Fibroblast of lung (primary cell): Measurements from ENCODE around the gene CHST3. TPM values are rescaled to one million over a fixed set of nuclear protein-coding genes. Genes with fewer than 3 reads are reported as not detected.

ENCODE experiments used
- DNase-seq, 2 donors: peaks; one replicate each; pipeline versions ENCODE4 v3.0.0 to v3.0.0-alpha.2; 2010; ENCODE audit warnings: low read depth in 2 of 2
- H2AFZ ChIP-seq: 2 replicates; pipeline ENCODE4 v1.5.1; 2012; ENCODE audit warnings: low read length, control low read depth, inconsistent platforms
- H3K27ac ChIP-seq: 2 replicates; pipeline ENCODE4 v1.5.1; 2011; ENCODE audit warnings: low read length, control low read depth; ENCODE audit not compliant: insufficient read depth
- H3K27me3 ChIP-seq: 2 replicates; pipeline ENCODE4 v1.5.1; 2011; ENCODE audit warnings: mild to moderate bottlenecking, low read length; ENCODE audit not compliant: control insufficient read depth, insufficient read depth
- H3K36me3 ChIP-seq: 2 replicates; pipeline ENCODE4 v1.5.1; 2011; ENCODE audit warnings: low read length; ENCODE audit not compliant: control insufficient read depth, insufficient read depth
- H3K4me1 ChIP-seq: 2 replicates; pipeline ENCODE4 v1.5.1; 2011; ENCODE audit warnings: low read length; ENCODE audit not compliant: control insufficient read depth, insufficient read depth; ENCODE audit errors: extremely low read depth
- H3K4me2 ChIP-seq: 2 replicates; pipeline ENCODE4 v1.5.1; 2011; ENCODE audit warnings: low read length, control low read depth; ENCODE audit not compliant: insufficient read depth; ENCODE audit errors: extremely low read depth
- H3K4me3 ChIP-seq, 4 experiments: fragments of 200-600 bp in 1 of 4; sonication (generic) in 1 of 4; replicated peaks in 1 of 4; 2 replicates each; pipeline ENCODE4 v1.5.1; 2011 to 2016; ENCODE audit warnings: low read length in 4 of 4, low read depth in 3 of 4, mild to moderate bottlenecking in 3 of 4, control low read depth in 2 of 4, inconsistent platforms in 1 of 4, mixed read lengths in 1 of 4; ENCODE audit not compliant: insufficient read depth in 1 of 4; ENCODE audit errors: control extremely low read depth in 1 of 4
- H3K79me2 ChIP-seq: 2 replicates; pipeline ENCODE4 v1.5.1; 2012; ENCODE audit warnings: mild to moderate bottlenecking, low read length, inconsistent platforms; ENCODE audit not compliant: control insufficient read depth, insufficient read depth
- H3K9ac ChIP-seq: 2 replicates; pipeline ENCODE4 v1.5.1; 2011; ENCODE audit warnings: mild to moderate bottlenecking, low read length, control low read depth; ENCODE audit not compliant: insufficient read depth
- H3K9me3 ChIP-seq: 2 replicates; pipeline ENCODE4 v1.5.1; 2012; ENCODE audit warnings: low read depth, low read length; ENCODE audit not compliant: control insufficient read depth, insufficient read depth
- H4K20me1 ChIP-seq: 2 replicates; pipeline ENCODE4 v1.5.1; 2011; ENCODE audit warnings: low read length; ENCODE audit not compliant: control insufficient read depth, insufficient read depth; ENCODE audit errors: extremely low read depth
- EZH2 ChIP-seq: IDR thresholded peaks from 2 replicates; pipeline ENCODE4 v1.5.1; 2012; ENCODE audit warnings: low read length, control low read depth, mild to moderate bottlenecking; ENCODE audit errors: missing control alignments
- polyA plus RNA-seq, 2 donors: library from polyadenylated mRNA; depleted of rRNA in 1 of 2; stranded (reverse) in 1 of 2; unstranded in 1 of 2; fragments of >200 nt; gene quantifications; 2 replicates each; pipeline ENCODE4 v1.2.1, GENCODE V29; 2011 to 2012; ENCODE audit warnings: missing spikeins in 1 of 2
- total RNA-seq: library from RNA; depleted of rRNA; stranded (reverse); fragments of >200 nt; gene quantifications from 2 replicates; pipeline ENCODE4 v1.2.1, GENCODE V29; 2014
- TF ChIP-seq, protein P1 (sequence below), 2 donors: IDR thresholded peaks in 1 of 2; conservative IDR thresholded peaks in 1 of 2; 1 replicate in 1 of 2; 2 replicates in 1 of 2; pipeline ENCODE4 v1.5.1; 2011 to 2012; ENCODE audit warnings: low read length in 2 of 2, control low read depth in 1 of 2, inconsistent platforms in 1 of 2, low read depth in 1 of 2, mild to moderate bottlenecking in 1 of 2

Gene CHST3
- total and polyA plus RNA-seq, 2 donors (not counting 1 experiment from before 2014, with no cell fraction given) = 9.1 to 29.9 TPM

GRCh38 chr10:72053690-72054089 is 89.5 kb downstream of the CHST3 start:
- Histone ChIP-seq H4K20me1 (no peaks in the 10 kb centered on the region), H2AFZ (no peak overlapping the region), H3K9ac (no peak overlapping the region), H3K36me3 (no peaks in the 10 kb centered on the region), H3K4me2 (no peak overlapping the region), H3K4me3 (no peak overlapping the region), H3K27ac (no peak overlapping the region), H3K27me3 (peaks cover 6% of the 10 kb centered on the region), H3K9me3 (no peaks in the 10 kb centered on the region), H3K79me2 (no peaks in the 10 kb centered on the region), H3K4me1 (no peaks in the 10 kb centered on the region)
- no peak for DNase-seq
- TF ChIP-seq, protein P1, sequence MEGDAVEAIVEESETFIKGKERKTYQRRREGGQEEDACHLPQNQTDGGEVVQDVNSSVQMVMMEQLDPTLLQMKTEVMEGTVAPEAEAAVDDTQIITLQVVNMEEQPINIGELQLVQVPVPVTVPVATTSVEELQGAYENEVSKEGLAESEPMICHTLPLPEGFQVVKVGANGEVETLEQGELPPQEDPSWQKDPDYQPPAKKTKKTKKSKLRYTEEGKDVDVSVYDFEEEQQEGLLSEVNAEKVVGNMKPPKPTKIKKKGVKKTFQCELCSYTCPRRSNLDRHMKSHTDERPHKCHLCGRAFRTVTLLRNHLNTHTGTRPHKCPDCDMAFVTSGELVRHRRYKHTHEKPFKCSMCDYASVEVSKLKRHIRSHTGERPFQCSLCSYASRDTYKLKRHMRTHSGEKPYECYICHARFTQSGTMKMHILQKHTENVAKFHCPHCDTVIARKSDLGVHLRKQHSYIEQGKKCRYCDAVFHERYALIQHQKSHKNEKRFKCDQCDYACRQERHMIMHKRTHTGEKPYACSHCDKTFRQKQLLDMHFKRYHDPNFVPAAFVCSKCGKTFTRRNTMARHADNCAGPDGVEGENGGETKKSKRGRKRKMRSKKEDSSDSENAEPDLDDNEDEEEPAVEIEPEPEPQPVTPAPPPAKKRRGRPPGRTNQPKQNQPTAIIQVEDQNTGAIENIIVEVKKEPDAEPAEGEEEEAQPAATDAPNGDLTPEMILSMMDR (conservative IDR thresholded peaks at IDR 0.05 in 1 of 2, IDR thresholded peaks at IDR 0.05 in 1 of 2; ENCODE audit: low read depth in 1 of 2, low read length in 2 of 2) = no peak
- TF ChIP-seq EZH2 = no peak

- Histone ChIP-seq H3K79me2 (no peaks in the 10 kb centered on the region), H3K9ac (no peak overlapping the region), H4K20me1 (no peaks in the 10 kb centered on the region), H3K36me3 (no peaks in the 10 kb centered on the region), H3K9me3 (no peaks in the 10 kb centered on the region), H3K27me3 (peaks cover 6% of the 10 kb centered on the region), H3K4me3 (no peak overlapping the region), H2AFZ (no peak overlapping the region), H3K4me1 (no peaks in the 10 kb centered on the region), H3K4me2 (no peak overlapping the region), H3K27ac (no peak overlapping the region)
- DNase-seq = no peak
- TF ChIP-seq, protein P1 (conservative IDR thresholded peaks at IDR 0.05 in 1 of 2, IDR thresholded peaks at IDR 0.05 in 1 of 2; ENCODE audit: low read depth in 1 of 2, low read length in 2 of 2) = no peak
- no peak for TF ChIP-seq EZH2
These were observed 91.9 kb downstream of the CHST3 start for GRCh38 chr10:72056113-72056512.

GRCh38 chr10:72056932-72057751 is 92.9 kb downstream of the CHST3 start:
- H3K9ac ChIP-seq = no peak overlapping the region
- no peak overlapping the region for H2AFZ ChIP-seq
- H3K4me2 ChIP-seq = no peak overlapping the region
- H3K79me2 ChIP-seq = no peaks in the 10 kb centered on the region
- TF ChIP-seq, protein P1 (conservative IDR thresholded peaks at IDR 0.05 in 1 of 2, IDR thresholded peaks at IDR 0.05 in 1 of 2; ENCODE audit: low read depth in 1 of 2, low read length in 2 of 2) = no peak
- TF ChIP-seq EZH2 = no peak
- no peak for DNase-seq
- H4K20me1 ChIP-seq = no peaks in the 10 kb centered on the region
- no peak overlapping the region for H3K27ac ChIP-seq
- H3K4me1 ChIP-seq = no peaks in the 10 kb centered on the region
- H3K4me3 ChIP-seq = no peak overlapping the region
- H3K36me3 ChIP-seq = no peaks in the 10 kb centered on the region
- peaks cover 8% of the 10 kb centered on the region for H3K27me3 ChIP-seq
- H3K9me3 ChIP-seq = no peaks in the 10 kb centered on the region
